Lung (tissue), 12 donors: ENCODE measurements around the gene PTTG1IP. TPM values are rescaled to one million over a fixed set of nuclear protein-coding genes. Genes with fewer than 3 reads are reported as not detected.

Experiments
- ATAC-seq: fragments of 200-7000 bp; cut with Tn5 transposase; one replicate; pipeline ENCODE4 v1.9.1; 2020; ENCODE audit warnings: moderate number of reproducible peaks; ENCODE audit not compliant: insufficient read depth, low FRiP score
- DNase-seq, 3 donors: peaks; one replicate each; pipeline ENCODE4 v3.0.0-alpha.2; 2013 to 2017
- H3K27ac ChIP-seq, 2 donors: one replicate each; pipeline ENCODE4 v1.5.1; 2013; ENCODE audit warnings: mild to moderate bottlenecking in 2 of 2, moderate library complexity in 2 of 2, control low read depth in 1 of 2, inconsistent platforms in 1 of 2, low read depth in 1 of 2, low read length in 1 of 2
- H3K27me3 ChIP-seq, 3 donors: one replicate each; pipeline ENCODE4 v1.5.1; 2013; ENCODE audit warnings: low read length in 2 of 3; ENCODE audit not compliant: control insufficient read depth in 3 of 3, insufficient read depth in 3 of 3
- H3K36me3 ChIP-seq, 4 donors: one replicate each; pipeline ENCODE4 v1.5.1; 2013; ENCODE audit warnings: low read length in 4 of 4, mild to moderate bottlenecking in 1 of 4, moderate library complexity in 1 of 4; ENCODE audit not compliant: control insufficient read depth in 4 of 4, insufficient read depth in 4 of 4
- H3K4me1 ChIP-seq, 5 donors: one replicate each; pipeline ENCODE4 v1.5.1; 2013; ENCODE audit warnings: low read length in 5 of 5, mild to moderate bottlenecking in 2 of 5, moderate library complexity in 1 of 5; ENCODE audit not compliant: control insufficient read depth in 5 of 5, insufficient read depth in 5 of 5
- H3K4me3 ChIP-seq: one replicate; pipeline ENCODE4 v1.5.1; 2013; ENCODE audit warnings: mild to moderate bottlenecking, control low read depth, moderate library complexity
- H3K9ac ChIP-seq, 2 donors: one replicate each; pipeline ENCODE4 v1.5.1; 2013; ENCODE audit warnings: low read length in 2 of 2, control low read depth in 1 of 2; ENCODE audit not compliant: insufficient read depth in 1 of 2
- H3K9me3 ChIP-seq, 4 donors: one replicate each; pipeline ENCODE4 v1.5.1; 2013; ENCODE audit warnings: low read length in 3 of 4, mild to moderate bottlenecking in 1 of 4, moderate library complexity in 1 of 4; ENCODE audit not compliant: control insufficient read depth in 4 of 4, insufficient read depth in 3 of 4
- WGBS, 2 donors: extraction: QIAGEN DNeasy Blood & Tissue Kit; methylation state at CpG; one replicate each; pipeline ENCODE4 v1.1.7; 2013; 5-methylcytosine and 5-hydroxymethylcytosine counted together
- polyA plus RNA-seq, 2 donors: library from polyadenylated mRNA; stranded (reverse); fragments of 200-250 nt; gene quantifications; one replicate each; pipeline ENCODE4 v1.2.1, GENCODE V29; 2013
- total RNA-seq, 2 donors: library from RNA; depleted of rRNA in 1 of 2; stranded (reverse); fragments of >200 nt in 1 of 2; gene quantifications; one replicate each; pipeline ENCODE4 v1.2.1, GENCODE V29; 2014 to 2021
- TF ChIP-seq, protein P1 (sequence below): IDR thresholded peaks from 2 replicates; pipeline ENCODE4 v1.5.1; 2012; ENCODE audit warnings: mild to moderate bottlenecking; ENCODE audit errors: control extremely low read depth, extremely low read depth
- donor health status: control.
- donor health status: control.
- donor health status: Bipolar disorder and iron deficiency.
- donor health status: healthy.
- donor health status: DM: yes; HTN: yes; CAD: no.

Gene PTTG1IP
- total and polyA plus RNA-seq, 4 donors, result 139 to 247 (median 226) TPM

DNA sequence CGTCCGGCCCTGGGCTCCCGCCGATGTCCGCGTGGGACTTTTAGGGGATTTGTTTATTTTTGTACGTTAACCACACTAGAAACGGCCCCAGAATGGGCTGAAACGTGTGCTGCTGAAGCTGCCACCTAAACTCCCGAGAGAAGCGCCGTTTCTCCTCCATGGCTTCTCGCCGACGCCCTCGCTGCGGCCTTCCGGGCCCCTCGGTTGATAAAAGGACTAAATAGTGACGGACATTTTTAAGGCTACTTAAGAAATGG lies 678 bp upstream of the PTTG1IP start:
- no peak for DNase-seq
- WGBS, 2 donors, result 0 to 2% methylated on average over 20 of the region's 20 CpGs
- ATAC-seq, result no peak
- TF ChIP-seq, protein P1, sequence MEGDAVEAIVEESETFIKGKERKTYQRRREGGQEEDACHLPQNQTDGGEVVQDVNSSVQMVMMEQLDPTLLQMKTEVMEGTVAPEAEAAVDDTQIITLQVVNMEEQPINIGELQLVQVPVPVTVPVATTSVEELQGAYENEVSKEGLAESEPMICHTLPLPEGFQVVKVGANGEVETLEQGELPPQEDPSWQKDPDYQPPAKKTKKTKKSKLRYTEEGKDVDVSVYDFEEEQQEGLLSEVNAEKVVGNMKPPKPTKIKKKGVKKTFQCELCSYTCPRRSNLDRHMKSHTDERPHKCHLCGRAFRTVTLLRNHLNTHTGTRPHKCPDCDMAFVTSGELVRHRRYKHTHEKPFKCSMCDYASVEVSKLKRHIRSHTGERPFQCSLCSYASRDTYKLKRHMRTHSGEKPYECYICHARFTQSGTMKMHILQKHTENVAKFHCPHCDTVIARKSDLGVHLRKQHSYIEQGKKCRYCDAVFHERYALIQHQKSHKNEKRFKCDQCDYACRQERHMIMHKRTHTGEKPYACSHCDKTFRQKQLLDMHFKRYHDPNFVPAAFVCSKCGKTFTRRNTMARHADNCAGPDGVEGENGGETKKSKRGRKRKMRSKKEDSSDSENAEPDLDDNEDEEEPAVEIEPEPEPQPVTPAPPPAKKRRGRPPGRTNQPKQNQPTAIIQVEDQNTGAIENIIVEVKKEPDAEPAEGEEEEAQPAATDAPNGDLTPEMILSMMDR, result no peak
- no peaks in the 10 kb centered on the region for H3K9me3 ChIP-seq
- H3K36me3 ChIP-seq, result no peaks in the 10 kb centered on the region
- H3K9ac ChIP-seq, result peak overlapping the region; percentile 35 to 42
- peaks cover 11 to 35% (median 19%) of the 10 kb centered on the region in 5 donors for H3K4me1 ChIP-seq
- H3K4me3 ChIP-seq, result peak overlapping the region; percentile 50
- H3K27me3 ChIP-seq, result peaks cover 0 to 6% (median 5%) of the 10 kb centered on the region in 3 donors
- peak overlapping the region; percentile 91 to 92 for H3K27ac ChIP-seq

DNA sequence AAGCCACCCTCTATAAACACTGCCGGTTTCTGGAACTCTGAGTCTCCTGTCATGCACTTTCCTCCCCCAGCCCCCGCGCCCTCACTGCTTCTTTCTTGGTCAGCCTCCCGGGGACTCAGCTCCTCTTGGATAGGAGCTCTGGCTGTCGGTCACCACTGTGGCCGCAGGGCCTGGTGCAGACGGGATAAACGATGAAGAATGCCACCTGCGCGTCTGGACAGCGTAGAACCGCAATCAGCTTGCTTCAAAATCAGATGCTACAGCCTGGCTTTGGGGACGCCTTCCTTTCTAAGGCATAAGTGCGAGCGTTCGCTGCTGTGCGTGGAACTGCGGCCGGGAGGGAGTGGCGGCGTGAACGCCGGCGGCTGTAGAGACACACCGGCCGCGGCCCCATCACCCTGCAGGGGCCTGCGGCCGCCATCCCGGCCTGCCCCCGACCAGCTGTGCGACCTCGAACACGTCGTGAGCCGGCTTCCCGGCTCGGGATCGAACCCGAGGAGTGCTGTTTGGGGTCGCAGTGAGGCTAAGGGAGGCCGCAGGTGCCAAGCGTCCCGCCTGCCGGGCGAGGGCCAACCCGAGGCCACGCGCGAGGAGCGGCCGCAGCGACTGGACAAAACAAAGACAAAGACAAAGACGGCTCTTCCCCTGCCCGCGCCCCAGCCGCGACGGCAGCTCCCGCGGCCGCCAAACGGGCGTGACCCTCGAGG lies 688 bp downstream of the PTTG1IP start:
- H3K36me3 ChIP-seq, result no peaks in the 10 kb centered on the region
- peak overlapping the region; percentile 97 for H3K4me3 ChIP-seq
- no peaks in the 10 kb centered on the region for H3K9me3 ChIP-seq
- no peak for ATAC-seq
- H3K9ac ChIP-seq, result peak overlapping the region in 1 of 2 donors; percentile 36
- 0% methylated on average over 56 to 65 of the region's 65 CpGs for WGBS, 2 donors
- TF ChIP-seq, protein P1, result no peak
- DNase-seq, result peak; percentile 31 to 40 (median 35)
- H3K27me3 ChIP-seq, result peaks cover 0 to 6% (median 3%) of the 10 kb centered on the region in 3 donors
- peaks cover 11 to 35% (median 25%) of the 10 kb centered on the region in 5 donors for H3K4me1 ChIP-seq
- H3K27ac ChIP-seq, result peak overlapping the region; percentile 92 to 93

DNA sequence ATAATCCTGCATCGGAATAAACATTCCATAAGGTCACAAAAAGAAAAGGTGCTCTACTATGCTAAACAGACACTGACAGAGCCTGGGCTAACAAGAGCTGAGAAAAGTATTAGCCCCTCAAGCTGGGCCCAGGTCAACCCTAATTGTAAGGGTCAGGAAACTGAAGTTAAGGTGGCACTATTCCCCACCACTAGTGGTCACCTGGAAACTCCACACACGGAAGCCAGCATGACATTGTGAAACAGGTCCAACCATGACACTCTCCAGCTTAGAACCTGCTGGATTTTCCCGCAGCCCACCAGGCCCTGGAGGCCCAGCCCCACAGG lies 1.2 kb downstream of the PTTG1IP start:
- DNase-seq (no peak), ATAC-seq (no peak)
- TF ChIP-seq, protein P1, result no peak
- Histone ChIP-seq H3K27me3 (peaks cover 0 to 6% (median 3%) of the 10 kb centered on the region in 3 donors), H3K4me3 (peak overlapping the region; percentile 97), H3K9ac (peak overlapping the region in 1 of 2 donors; percentile 36), H3K27ac (peak overlapping the region; percentile 92 to 93), H3K9me3 (no peaks in the 10 kb centered on the region), H3K36me3 (no peaks in the 10 kb centered on the region), H3K4me1 (peaks cover 11 to 35% (median 25%) of the 10 kb centered on the region in 5 donors)
- WGBS, 2 donors, result 8% methylated on average over 3 of the region's 3 CpGs
